Central memory CD8-positive, alpha-beta T cell (primary cell): Measurements from ENCODE around the gene MROH8.
A peak's percentile ranks its signal among the peaks of the same experiment; 100 is the strongest.

Experiments
- ATAC-seq: fragments of 150-1000 bp; cut with Tn5 transposase; replicated peaks from 2 replicates; pipeline ENCODE4 v1.10.0; 2022; ENCODE audit warnings: mild to moderate bottlenecking, moderate FRiP score, moderate number of reproducible peaks; ENCODE audit not compliant: poor library complexity, severe bottlenecking; ENCODE audit errors: extremely low read depth
- DNase-seq, 2 donors: peaks; one replicate each; pipeline ENCODE4 v3.0.0; 2021; ENCODE audit warnings: low spot score in 2 of 2
- H3K27ac Mint-ChIP-seq: one replicate; pipeline ENCODE4 v1.8.0; 2022; ENCODE audit warnings: low read depth, mild to moderate bottlenecking, moderate library complexity, mixed read lengths
- H3K27me3 Mint-ChIP-seq: one replicate; pipeline ENCODE4 v1.8.0; 2022; ENCODE audit warnings: mixed read lengths
- H3K36me3 Mint-ChIP-seq: one replicate; pipeline ENCODE4 v1.8.0; 2022; ENCODE audit warnings: mild to moderate bottlenecking, moderate library complexity, mixed read lengths; ENCODE audit not compliant: insufficient read depth
- H3K4me1 Mint-ChIP-seq: one replicate; pipeline ENCODE4 v1.8.0; 2022; ENCODE audit warnings: mixed read lengths
- H3K4me3 Mint-ChIP-seq: one replicate; pipeline ENCODE4 v1.8.0; 2022; ENCODE audit warnings: mild to moderate bottlenecking, moderate library complexity, mixed read lengths
- H3K9me3 Mint-ChIP-seq: one replicate; pipeline ENCODE4 v1.8.0; 2022; ENCODE audit warnings: mixed read lengths

MROH8 gene

GRCh38 chr20:37178839-37179682 is at the start of gene MROH8, which contains the start of gene RPN2:
Gene MROH8 (minus strand): TSS chr20:37179548.
Gene RPN2 (plus strand): TSS chr20:37179330. CDS start chr20:37179357, 27 bp downstream.
- Mint-ChIP-seq H3K4me1 (peaks cover 41% of the 10 kb centered on the region), H3K27me3 (no peaks in the 10 kb centered on the region), H3K4me3 (peak within 1 kb of the TSS; percentile 98), H3K27ac (peak within 1 kb of the TSS; percentile 96), H3K36me3 (peaks cover 19% of the 10 kb centered on the region), H3K9me3 (no peaks in the 10 kb centered on the region)
- ATAC-seq (peak; percentile 98), DNase-seq (peak; percentile 88 to 92)

DNA sequence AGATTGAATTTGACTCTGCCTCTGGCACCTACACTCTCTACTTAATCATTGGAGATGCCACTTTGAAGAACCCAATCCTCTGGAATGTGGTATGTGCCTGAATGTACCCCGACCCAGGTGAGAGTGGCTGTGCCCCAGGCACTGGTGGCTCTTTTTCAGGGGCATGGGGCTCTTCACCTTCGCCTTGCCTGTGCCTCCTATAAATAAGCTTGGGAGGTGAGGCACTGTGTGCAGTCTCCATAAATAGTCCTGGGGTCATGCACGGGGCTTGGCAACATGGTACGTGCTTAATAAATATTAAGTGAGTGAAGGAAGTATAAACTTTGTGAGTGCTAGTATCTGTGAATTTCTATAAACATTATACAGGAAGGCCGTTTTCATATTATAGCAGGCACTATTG is 49.3 kb upstream of the MROH8 start:
- H3K36me3 Mint-ChIP-seq = peaks cover 87% of the 10 kb centered on the region
- no peak for DNase-seq
- H3K9me3 Mint-ChIP-seq = no peaks in the 10 kb centered on the region
- no peak overlapping the region for H3K27ac Mint-ChIP-seq
- H3K4me1 Mint-ChIP-seq = no peaks in the 10 kb centered on the region
- no peaks in the 10 kb centered on the region for H3K27me3 Mint-ChIP-seq
- ATAC-seq = no peak
- H3K4me3 Mint-ChIP-seq = no peak overlapping the region

DNA sequence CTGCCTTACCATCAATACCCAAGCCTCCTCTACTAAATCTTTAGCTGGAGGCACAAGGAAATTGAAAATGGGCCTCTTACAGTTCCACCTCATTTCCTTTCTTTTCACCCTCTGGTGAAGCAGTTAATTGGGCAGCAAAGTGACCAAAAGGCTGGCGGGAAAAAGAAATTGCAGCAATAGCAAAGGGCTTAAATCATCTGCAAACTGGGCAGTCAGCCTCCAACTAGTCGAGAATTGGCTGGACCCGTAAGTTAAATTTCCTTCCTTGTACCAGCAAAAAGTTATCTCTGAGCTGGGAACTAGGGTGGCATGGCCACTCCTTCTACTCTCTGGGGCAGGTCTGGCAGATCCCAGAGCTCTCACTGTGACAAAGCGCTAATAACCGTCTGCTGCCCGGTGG is 48.7 kb upstream of the MROH8 start:
- H3K4me3 Mint-ChIP-seq = no peak overlapping the region
- DNase-seq = no peak
- H3K27me3 Mint-ChIP-seq = no peaks in the 10 kb centered on the region
- H3K9me3 Mint-ChIP-seq = no peaks in the 10 kb centered on the region
- ATAC-seq = no peak
- peaks cover 85% of the 10 kb centered on the region for H3K36me3 Mint-ChIP-seq
- H3K27ac Mint-ChIP-seq = no peak overlapping the region
- no peaks in the 10 kb centered on the region for H3K4me1 Mint-ChIP-seq

GRCh38 chr20:37226889-37227288 is 47.5 kb upstream of the MROH8 start:
- Mint-ChIP-seq H3K36me3 (peaks cover 79% of the 10 kb centered on the region), H3K9me3 (no peaks in the 10 kb centered on the region), H3K27ac (no peak overlapping the region), H3K4me1 (no peaks in the 10 kb centered on the region), H3K27me3 (no peaks in the 10 kb centered on the region), H3K4me3 (no peak overlapping the region)
- no peak for DNase-seq
- ATAC-seq = no peak

- ATAC-seq (no peak), DNase-seq (no peak)
- Mint-ChIP-seq H3K9me3 (no peaks in the 10 kb centered on the region), H3K4me1 (no peaks in the 10 kb centered on the region), H3K27me3 (no peaks in the 10 kb centered on the region), H3K36me3 (peaks cover 66% of the 10 kb centered on the region), H3K27ac (no peak overlapping the region), H3K4me3 (no peak overlapping the region)
Observed at GRCh38 chr20:37225146-37225545, 45.8 kb upstream of the MROH8 start.

- Mint-ChIP-seq H3K27me3 (no peaks in the 10 kb centered on the region), H3K27ac (no peak overlapping the region), H3K36me3 (peaks cover 63% of the 10 kb centered on the region), H3K9me3 (no peaks in the 10 kb centered on the region), H3K4me1 (no peaks in the 10 kb centered on the region), H3K4me3 (no peak overlapping the region)
- ATAC-seq (peak; percentile 32), DNase-seq (no peak)
Observed at GRCh38 chr20:37223053-37223452, 43.7 kb upstream of the MROH8 start.

DNA sequence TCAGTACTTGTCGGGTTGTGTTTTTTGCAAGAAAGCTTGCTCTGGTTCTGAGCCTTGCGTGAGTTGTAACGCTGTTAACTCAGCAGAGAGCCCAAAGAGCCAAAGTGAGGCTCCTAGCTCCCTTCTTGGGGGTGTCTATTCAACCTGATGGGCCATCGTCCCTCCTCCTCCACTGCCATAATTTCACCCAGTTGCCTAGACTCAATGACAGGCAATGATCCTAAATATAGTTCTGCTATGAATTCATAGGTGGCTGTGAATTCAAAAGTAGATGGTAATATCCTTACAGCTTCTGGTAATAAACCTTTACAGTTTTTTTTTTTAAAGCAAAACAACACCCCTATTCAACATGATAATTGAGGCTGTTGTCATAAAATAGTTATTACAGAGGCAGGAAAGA is 42.7 kb upstream of the MROH8 start:
- no peaks in the 10 kb centered on the region for H3K9me3 Mint-ChIP-seq
- H3K36me3 Mint-ChIP-seq = peaks cover 64% of the 10 kb centered on the region
- DNase-seq = no peak
- H3K4me1 Mint-ChIP-seq = no peaks in the 10 kb centered on the region
- no peak for ATAC-seq
- no peak overlapping the region for H3K27ac Mint-ChIP-seq
- no peaks in the 10 kb centered on the region for H3K27me3 Mint-ChIP-seq
- H3K4me3 Mint-ChIP-seq = no peak overlapping the region

GRCh38 chr20:37220731-37221130 is 41.4 kb upstream of the MROH8 start:
- DNase-seq (no peak), ATAC-seq (no peak)
- no peaks in the 10 kb centered on the region for H3K27me3 Mint-ChIP-seq
- H3K36me3 Mint-ChIP-seq = peaks cover 63% of the 10 kb centered on the region
- H3K4me3 Mint-ChIP-seq = no peak overlapping the region
- H3K9me3 Mint-ChIP-seq = no peaks in the 10 kb centered on the region
- no peaks in the 10 kb centered on the region for H3K4me1 Mint-ChIP-seq
- H3K27ac Mint-ChIP-seq = no peak overlapping the region

DNA sequence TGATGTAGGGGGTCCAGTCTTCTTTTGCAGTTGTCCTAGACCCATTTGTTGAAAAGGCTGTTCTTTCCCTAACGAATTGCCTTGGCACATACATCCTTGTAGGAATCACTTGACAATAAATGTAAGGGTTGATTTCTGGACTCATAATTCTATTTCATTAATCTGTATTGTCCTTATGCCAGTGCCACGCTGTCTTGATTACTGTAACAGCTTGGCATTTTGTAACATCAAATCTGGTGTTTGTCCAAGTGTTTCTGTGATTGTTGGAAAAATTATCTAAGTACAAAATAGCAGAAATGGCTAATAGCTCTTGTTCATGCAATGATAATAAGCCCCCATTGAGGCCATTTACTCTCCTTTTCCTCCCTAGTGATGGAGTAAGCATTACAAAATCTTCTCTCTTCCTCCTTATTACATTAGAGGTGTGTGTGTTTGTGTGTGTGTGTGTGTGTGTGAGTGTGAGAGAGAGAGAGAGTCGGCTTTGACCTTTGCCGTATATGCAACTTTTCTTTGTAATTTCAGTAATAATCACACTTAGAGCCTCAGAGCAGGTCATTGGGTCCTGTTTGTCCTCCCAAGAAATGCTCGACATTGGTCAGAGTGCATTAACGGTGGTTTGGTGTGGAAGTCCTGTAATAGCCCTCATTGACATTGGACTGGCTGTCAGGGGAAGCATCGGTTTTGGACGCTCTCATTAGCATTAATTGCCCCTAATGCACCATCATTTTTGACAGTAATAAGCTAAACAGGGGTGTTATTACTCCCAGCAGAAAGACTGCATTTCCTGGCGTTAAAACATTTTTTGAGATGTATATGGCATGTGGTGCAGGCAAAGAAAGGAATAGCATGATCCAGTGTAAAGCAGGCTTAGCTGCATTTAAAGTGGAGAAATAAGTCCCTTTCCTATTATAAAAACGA is 40.7 kb upstream of the MROH8 start:
- Mint-ChIP-seq H3K27me3 (no peaks in the 10 kb centered on the region), H3K9me3 (no peaks in the 10 kb centered on the region), H3K4me1 (no peaks in the 10 kb centered on the region), H3K36me3 (peaks cover 60% of the 10 kb centered on the region), H3K4me3 (no peak overlapping the region), H3K27ac (no peak overlapping the region)
- DNase-seq = no peak
- ATAC-seq = no peak

GRCh38 chr20:37218976-37219375 is 39.6 kb upstream of the MROH8 start:
- H3K27me3 Mint-ChIP-seq = no peaks in the 10 kb centered on the region
- DNase-seq (no peak), ATAC-seq (no peak)
- H3K9me3 Mint-ChIP-seq = no peaks in the 10 kb centered on the region
- H3K4me1 Mint-ChIP-seq = no peaks in the 10 kb centered on the region
- H3K27ac Mint-ChIP-seq = no peak overlapping the region
- H3K36me3 Mint-ChIP-seq = peaks cover 58% of the 10 kb centered on the region
- H3K4me3 Mint-ChIP-seq = no peak overlapping the region

- H3K27ac Mint-ChIP-seq = no peak overlapping the region
- peaks cover 58% of the 10 kb centered on the region for H3K36me3 Mint-ChIP-seq
- no peaks in the 10 kb centered on the region for H3K27me3 Mint-ChIP-seq
- no peak for ATAC-seq
- no peaks in the 10 kb centered on the region for H3K9me3 Mint-ChIP-seq
- no peak for DNase-seq
- no peak overlapping the region for H3K4me3 Mint-ChIP-seq
- H3K4me1 Mint-ChIP-seq = no peaks in the 10 kb centered on the region
Observed at GRCh38 chr20:37218441-37218840, 39.1 kb upstream of the MROH8 start.

DNA sequence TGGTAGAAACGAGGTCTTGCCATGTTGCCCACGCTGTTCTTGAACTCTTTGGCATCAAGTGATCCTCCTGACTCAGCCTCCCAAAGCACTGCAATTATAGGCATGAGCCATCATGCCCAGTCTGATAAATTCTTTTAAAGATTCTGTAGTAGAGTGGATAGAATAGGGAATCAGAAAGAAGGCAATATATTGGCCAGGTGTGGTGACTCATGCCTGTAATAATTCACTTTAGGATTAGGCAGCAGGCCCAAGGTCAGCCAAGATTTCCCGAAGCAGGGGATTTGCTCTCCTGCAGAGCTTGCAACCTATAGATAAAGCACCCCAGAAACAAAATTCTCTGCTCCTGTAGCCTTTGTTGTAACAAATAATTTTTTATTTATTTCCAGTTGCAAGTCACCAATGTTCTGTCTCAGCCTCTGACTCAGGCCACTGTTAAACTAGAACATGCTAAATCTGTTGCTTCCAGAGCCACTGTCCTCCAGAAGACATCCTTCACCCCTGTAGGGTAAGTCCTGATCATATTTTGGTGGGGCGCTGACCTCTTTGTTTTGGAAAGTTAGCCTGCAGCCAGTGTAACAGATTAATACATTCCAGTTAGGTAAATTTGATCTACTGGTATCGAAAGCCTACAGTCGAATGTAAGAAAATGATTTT is 30.4 kb upstream of the MROH8 start:
- DNase-seq = no peak
- no peak overlapping the region for H3K27ac Mint-ChIP-seq
- H3K4me3 Mint-ChIP-seq = no peak overlapping the region
- H3K4me1 Mint-ChIP-seq = peaks cover 6% of the 10 kb centered on the region
- no peaks in the 10 kb centered on the region for H3K9me3 Mint-ChIP-seq
- H3K27me3 Mint-ChIP-seq = no peaks in the 10 kb centered on the region
- H3K36me3 Mint-ChIP-seq = peaks cover 69% of the 10 kb centered on the region
- no peak for ATAC-seq
